ENCODE measurements around the gene TP63. TPM values are rescaled to one million over a fixed set of nuclear protein-coding genes. Genes with fewer than 3 reads are reported as not detected.

The TP63 gene
- total RNA-seq, 1 experiment from 2014 or later, result not detected

GRCh38 chr3:189714991-189715961 is 84.1 kb downstream of the TP63 start:
- Mint-ChIP-seq H3K4me1 (peaks cover 2% of the 10 kb centered on the region in 2 experiments; a peak in 3 of 4 replicates), H3K27ac (no peak overlapping the region), H3K9me3 (no peaks in the 10 kb centered on the region), H3K36me3 (ENCODE audit: insufficient read depth in 1 of 3, low read depth in 3 of 3) (no peaks in the 10 kb centered on the region), H3K4me3 (no peak overlapping the region), H3K27me3 (ENCODE audit: low read depth) (no peaks in the 10 kb centered on the region)
- H3K79me1 ChIP-seq (ENCODE audit: insufficient read depth, low read depth, low read length, poor library complexity, severe bottlenecking), result no peaks in the 10 kb centered on the region
- H2AFZ ChIP-seq (ENCODE audit: low read length), result no peak overlapping the region
- H3K14ac ChIP-seq (ENCODE audit: insufficient read depth, low read length), result no peak overlapping the region
- no peak overlapping the region for H3K23ac ChIP-seq (ENCODE audit: insufficient read length, low read depth, low read length)
- no peak overlapping the region for H4K8ac ChIP-seq (replicated peaks; ENCODE audit: insufficient read length, low read depth, low read length)
- no peaks in the 10 kb centered on the region for H3K9me3 ChIP-seq (ENCODE audit: control insufficient read depth, low read depth, low read length)
- H2BK120ac ChIP-seq (ENCODE audit: low read depth, low read length, poor library complexity, severe bottlenecking), result no peak overlapping the region
- H4K5ac ChIP-seq (ENCODE audit: insufficient read length, low read depth, low read length), result no peak overlapping the region
- no peak overlapping the region for H2BK15ac ChIP-seq (ENCODE audit: low read depth, low read length)
- no peaks in the 10 kb centered on the region for H3K4me1 ChIP-seq (ENCODE audit: insufficient read depth, low read length)
- no peak overlapping the region for H2BK12ac ChIP-seq (ENCODE audit: insufficient read length, low read depth, low read length)
- no peak overlapping the region for H3K27ac ChIP-seq (ENCODE audit: insufficient read length, low read depth, low read length)
- no peaks in the 10 kb centered on the region for H3K23me2 ChIP-seq (ENCODE audit: insufficient read length, low read depth, low read length, poor library complexity, severe bottlenecking)
- no peak overlapping the region for H2AK5ac ChIP-seq (ENCODE audit: insufficient read length, low read length)
- H3K27me3 ChIP-seq (ENCODE audit: insufficient read depth, low read length), result no peaks in the 10 kb centered on the region
- WGBS (ENCODE audit: extremely low coverage, insufficient read length, low lambda C conversion rate), result no CpG with 5 or more reads among the region's 5 CpGs
- H3K79me2 ChIP-seq (ENCODE audit: insufficient read depth, low read length), result no peaks in the 10 kb centered on the region
- no peak overlapping the region for H3T11ph ChIP-seq (ENCODE audit: low read length)
- H3K4ac ChIP-seq (ENCODE audit: low read depth, low read length), result no peak overlapping the region
- H2BK20ac ChIP-seq (ENCODE audit: low read depth, low read length, poor library complexity, severe bottlenecking), result no peak overlapping the region
- no peak overlapping the region for H3K9ac ChIP-seq (ENCODE audit: extremely low read depth, insufficient read length, low read length)
- no peak overlapping the region for H3K4me2 ChIP-seq (ENCODE audit: insufficient read depth, insufficient read length, low read length)
- no peak for TF ChIP-seq CTCF (conservative IDR thresholded peaks at IDR 0.05)
- H3K56ac ChIP-seq (ENCODE audit: insufficient read length, low read depth, low read length), result no peak overlapping the region
- DNase-seq, result no peak
- no peaks in the 10 kb centered on the region for H4K20me1 ChIP-seq (ENCODE audit: control insufficient read depth, insufficient read depth, insufficient read length)
- H3K18ac ChIP-seq (ENCODE audit: insufficient read length, low read depth, low read length), result no peak overlapping the region
- no peak overlapping the region for H4K91ac ChIP-seq (ENCODE audit: insufficient read length, low read depth, low read length)
- no peak overlapping the region for H2BK5ac ChIP-seq (ENCODE audit: insufficient read length, low read length)

Data from H9 (cell line).